Mammary microvascular endothelial cell (primary cell): ENCODE measurements around the gene SIGLEC1. TPM values are rescaled to one million over a fixed set of nuclear protein-coding genes. Genes with fewer than 3 reads are reported as not detected.

ENCODE experiments used
- total RNA-seq: library from RNA; depleted of rRNA; stranded (reverse); fragments of >200 nt; gene quantifications from 2 replicates; pipeline ENCODE4 v1.2.3, GENCODE V29; 2015

The SIGLEC1 gene
- total RNA-seq, result not detected in 2 replicates

GRCh38 chr20:3712279-3712873 is at the start of gene SIGLEC1:
Gene SIGLEC1 (minus strand): TSS chr20:3712600. CDS start chr20:3707128, 5,472 bp downstream.

GRCh38 chr20:3732327-3733118 is 20.1 kb upstream of the SIGLEC1 start, which contains the start of gene HSPA12B:
Gene HSPA12B (plus strand): TSS chr20:3732685. CDS start chr20:3738675, 5,990 bp downstream.

DNA sequence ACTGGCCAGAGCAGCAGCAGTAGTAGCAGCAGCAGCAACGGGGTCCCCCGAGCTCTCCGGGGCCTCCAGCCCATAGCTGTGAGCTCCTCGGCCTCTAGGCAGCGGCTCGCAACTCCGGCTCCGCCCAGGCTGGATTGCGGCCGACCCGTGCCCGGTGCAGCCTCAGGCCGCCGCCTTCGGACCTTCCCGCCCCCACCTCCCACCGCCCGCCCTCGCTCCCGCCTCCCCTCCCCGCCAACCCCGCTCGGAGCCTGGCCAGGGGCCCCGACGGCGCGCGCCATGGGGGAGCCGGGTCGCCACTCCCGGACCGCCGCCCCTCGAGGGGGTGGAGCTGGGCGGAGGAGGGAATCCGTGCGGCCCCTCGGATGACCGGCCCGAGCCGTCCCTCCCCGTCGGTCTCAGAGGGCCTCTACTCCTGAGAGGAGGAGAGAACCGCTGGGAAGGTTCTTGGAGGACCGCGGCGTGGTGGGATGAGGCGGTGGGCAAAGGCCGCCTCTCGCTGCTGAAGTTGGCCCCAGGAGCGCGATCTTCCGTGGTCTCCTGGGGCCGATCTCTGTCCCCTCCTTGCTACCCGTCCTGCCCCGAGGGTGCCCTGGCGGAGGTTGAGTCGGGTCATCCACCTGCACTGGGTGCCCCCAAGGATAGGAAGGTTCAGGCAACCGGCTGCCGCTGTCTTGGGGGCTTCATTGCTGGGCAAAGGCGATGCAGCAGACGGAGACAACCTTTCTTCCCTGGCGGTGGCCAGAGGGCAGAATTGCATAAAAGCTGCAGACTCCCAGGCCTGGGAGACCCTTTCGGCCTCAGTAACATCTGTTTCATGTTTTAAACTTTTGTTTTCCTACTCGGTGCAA is 30.2 kb downstream of the SIGLEC1 start, which contains the start of gene ADAM33:
Gene ADAM33, minus strand, starts transcription at position 80 of the 851 bp plus-strand sequence. Its CDS starts 6 bp downstream, at position 74.

DNA sequence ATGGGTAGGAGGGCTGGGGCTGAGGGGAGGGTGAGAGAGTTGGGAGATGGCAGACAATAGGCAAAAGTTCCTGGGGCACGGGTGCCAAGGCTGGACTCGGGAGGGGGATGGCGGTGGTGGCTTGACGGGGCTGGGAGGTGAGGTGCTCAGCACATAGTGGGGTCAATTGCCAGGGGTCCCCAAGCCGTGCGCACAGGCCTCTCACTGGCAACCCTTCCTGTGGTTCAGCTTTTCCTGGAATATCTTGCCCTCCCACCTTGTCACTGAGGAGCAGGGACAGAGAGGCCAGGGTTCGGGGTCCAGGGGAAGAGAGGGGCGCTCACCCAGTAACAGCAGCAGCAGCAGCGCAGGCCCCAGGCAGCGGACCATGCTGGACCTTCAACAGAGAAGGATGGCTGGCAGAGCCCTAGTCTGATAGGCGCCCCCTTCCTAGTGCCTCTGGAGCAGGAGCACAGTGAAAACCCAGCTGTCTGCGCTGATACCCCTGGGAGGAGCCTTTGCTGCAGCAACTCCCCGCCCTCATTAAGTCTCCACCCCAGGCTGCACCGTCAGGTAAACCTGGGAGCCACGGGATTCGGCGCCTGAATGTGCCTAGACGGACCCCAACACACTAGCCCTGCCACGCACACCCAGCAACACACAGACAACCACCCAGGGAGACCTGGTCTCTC is 49.2 kb downstream of the SIGLEC1 start, which contains the start of gene GFRA4:
Gene GFRA4, minus strand, starts transcription at position 369 of the 671 bp plus-strand sequence. Its CDS starts 0 bp downstream, at position 369.

Other genes starting within 250 kb of the SIGLEC1 start
- gene ATRN, start 241.6 kb downstream of the SIGLEC1 start, total RNA-seq, result 13.0 and 15.3 TPM in 2 replicates
- not detected in 2 replicates for gene GFRA4, start 49.2 kb downstream of the SIGLEC1 start, total RNA-seq
- gene ADAM33, start 30.6 kb downstream of the SIGLEC1 start, total RNA-seq, result not detected in 2 replicates
- gene HSPA12B, start 20.1 kb upstream of the SIGLEC1 start, total RNA-seq, result 49.3 and 50.2 TPM in 2 replicates
- 56.4 and 56.9 TPM in 2 replicates for gene ADISSP, start 55.2 kb upstream of the SIGLEC1 start, total RNA-seq
- gene SPEF1, start 68.8 kb upstream of the SIGLEC1 start, total RNA-seq, result not detected in 2 replicates
- gene CENPB, start 74.1 kb upstream of the SIGLEC1 start, total RNA-seq, result 97.8 and 101 TPM in 2 replicates
- gene CDC25B, start 83.7 kb upstream of the SIGLEC1 start, total RNA-seq, result 59.7 and 65.4 TPM in 2 replicates
- gene AP5S1, start 107.9 kb upstream of the SIGLEC1 start, total RNA-seq, result 23.5 and 26.3 TPM in 2 replicates
- gene MAVS, start 134.2 kb upstream of the SIGLEC1 start, total RNA-seq, result 23.9 and 28.4 TPM in 2 replicates
- 40.6 and 49.6 TPM in 2 replicates for gene PANK2, start 176.8 kb upstream of the SIGLEC1 start, total RNA-seq